HCT116 (cell line): ENCODE results near the gene PRR16. TPM values are rescaled to one million over a fixed set of nuclear protein-coding genes. Genes with fewer than 3 reads are reported as not detected.

Experiments used
- ATAC-seq: fragments of 200-7000 bp; cut with Tn5 transposase; 2 replicates; pipeline ENCODE4 v1.9.1; 2020; ENCODE audit warnings: mild to moderate bottlenecking, moderate library complexity
- BruUV-seq: library from RNA; stranded (reverse); fragments of 400-500 nt; replicated peaks from 2 replicates; lab custom pipeline; 2021; lab: Mats Ljungman, UMichigan
- CTCF ChIA-PET: fragments of 300-600 bp; sonication (Branson Sonifier 250); formaldehyde crosslinking; loops from one replicate; lab custom pipeline; 2021; ENCODE audit warnings: antibody characterized with exemption; lab: Charles Lee
- POLR2A ChIA-PET: fragments of 300-600, 350-600 bp; sonication (Branson Sonifier 250); formaldehyde crosslinking; loops from one replicate; lab custom pipeline; 2021; ENCODE audit warnings: antibody characterized with exemption; lab: Charles Lee
- RAD21 ChIA-PET, 2 experiments: fragments of 300-600 bp; sonication (Branson Sonifier 250); formaldehyde crosslinking; loops; one replicate each; lab custom pipeline; 2023; ENCODE audit warnings: low total read pairs in 2 of 2; ENCODE audit not compliant: uncharacterized antibody in 2 of 2, unreplicated experiment in 2 of 2, low non-redundant PET in 1 of 2; lab: Charles Lee
- DNase-seq: peaks from one replicate; pipeline ENCODE4 v3.0.0-alpha.2; 2010; ENCODE audit warnings: low read depth, low spot score
- H2AFZ ChIP-seq: fragments of 200-600 bp; shearing (Covaris generic), sonication (generic); 2 replicates; pipeline ENCODE4 v1.6.1; 2017; ENCODE audit warnings: low read depth, mixed run types, mixed read lengths, antibody characterized with exemption, low read length; ENCODE audit not compliant: poor library complexity, severe bottlenecking
- H3K27ac ChIP-seq: 2 replicates; pipeline ENCODE4 v1.5.1; 2012; ENCODE audit warnings: low read depth, low read length
- H3K27me3 ChIP-seq: fragments of 200-600 bp; sonication (generic); 2 replicates; pipeline ENCODE4 v1.6.1; 2016; ENCODE audit warnings: mixed run types, low read length, mixed read lengths; ENCODE audit not compliant: insufficient read depth
- H3K36me3 ChIP-seq, 2 experiments: fragments of 200-500 bp in 1 of 2; fragments of 200-600 bp in 1 of 2; sonication (Bioruptor generic) in 1 of 2; sonication (generic) in 1 of 2; 2 replicates each; pipeline versions ENCODE4 v1.5.1 to v1.6.1; 2014 to 2016; ENCODE audit warnings: low read length in 2 of 2, inconsistent platforms in 1 of 2, mixed read lengths in 1 of 2, mixed run types in 1 of 2; ENCODE audit not compliant: insufficient read depth in 2 of 2, control insufficient read depth in 1 of 2
- H3K4me1 ChIP-seq, 2 experiments: fragments of 200-600 bp in 1 of 2; sonication (generic) in 1 of 2; 2 replicates each; pipeline versions ENCODE4 v1.5.1 to v1.6.1; 2012 to 2017; ENCODE audit warnings: low read length in 2 of 2, inconsistent platforms in 1 of 2, mild to moderate bottlenecking in 1 of 2, mixed read lengths in 1 of 2, mixed run types in 1 of 2, moderate library complexity in 1 of 2; ENCODE audit not compliant: insufficient read depth in 2 of 2, control insufficient read depth in 1 of 2
- H3K4me2 ChIP-seq: fragments of 200-600 bp; sonication (generic); 2 replicates; pipeline ENCODE4 v1.6.1; 2017; ENCODE audit warnings: mixed run types, low read length, mixed read lengths
- H3K4me3 ChIP-seq, 2 experiments: fragments of 200-600 bp in 1 of 2; sonication (generic) in 1 of 2; replicated peaks in 1 of 2; 2 replicates each; pipeline ENCODE4 v1.5.1; 2011 to 2016; ENCODE audit warnings: low read length in 2 of 2, control low read depth in 1 of 2, low read depth in 1 of 2, mild to moderate bottlenecking in 1 of 2, mixed read lengths in 1 of 2, mixed run types in 1 of 2
- H3K79me2 ChIP-seq: fragments of 200-600 bp; sonication (generic); 2 replicates; pipeline ENCODE4 v1.6.1; 2017; ENCODE audit warnings: mild to moderate bottlenecking, mixed run types, low read length, moderate library complexity, mixed read lengths; ENCODE audit not compliant: insufficient read depth
- H3K9ac ChIP-seq: fragments of 200-600 bp; sonication (generic); 2 replicates; pipeline ENCODE4 v1.6.1; 2016; ENCODE audit warnings: low read length, mixed read lengths
- H3K9me2 ChIP-seq: fragments of 200-600 bp; sonication (generic), shearing (Covaris generic); 2 replicates; pipeline ENCODE4 v1.6.1; 2017; ENCODE audit warnings: mixed run types, mild to moderate bottlenecking, moderate library complexity; ENCODE audit not compliant: insufficient read depth
- H3K9me3 ChIP-seq, 2 experiments: fragments of 200-500 bp in 1 of 2; fragments of 200-600 bp in 1 of 2; sonication (Bioruptor generic) in 1 of 2; sonication (generic) in 1 of 2; 2 replicates each; pipeline ENCODE4 v1.6.1; 2014 to 2017; ENCODE audit warnings: low read length in 2 of 2, mixed read lengths in 2 of 2, inconsistent platforms in 1 of 2, low read depth in 1 of 2, mild to moderate bottlenecking in 1 of 2, mixed run types in 1 of 2, moderate library complexity in 1 of 2; ENCODE audit not compliant: control insufficient read depth in 1 of 2, insufficient read depth in 1 of 2
- H4K20me1 ChIP-seq: fragments of 200-600 bp; sonication (generic), shearing (Covaris generic); 2 replicates; pipeline ENCODE4 v1.6.1; 2017; ENCODE audit warnings: mixed run types, mild to moderate bottlenecking, moderate library complexity; ENCODE audit not compliant: insufficient read depth
- CBX3 ChIP-seq: IDR thresholded peaks from 2 replicates; pipeline ENCODE4 v1.6.1; 2012; ENCODE audit warnings: low read depth
- ELF1 ChIP-seq: IDR thresholded peaks from 2 replicates; pipeline ENCODE4 v1.6.1; 2012; ENCODE audit warnings: low read depth, borderline replicate concordance
- EZH2 ChIP-seq: fragments of 200-600 bp; sonication (generic); IDR thresholded peaks from 2 replicates; pipeline ENCODE4 v1.6.1; 2017; ENCODE audit warnings: antibody characterized with exemption, mixed run types
- JUND ChIP-seq: IDR thresholded peaks from 2 replicates; pipeline ENCODE4 v1.6.1; 2012
- MAX ChIP-seq: IDR thresholded peaks from 2 replicates; pipeline ENCODE4 v1.6.1; 2012
- POLR2A ChIP-seq: IDR thresholded peaks from 2 replicates; pipeline ENCODE4 v1.7.0; 2011; ENCODE audit warnings: borderline replicate concordance; ENCODE audit not compliant: insufficient read depth, insufficient read length; ENCODE audit errors: extremely low read depth
- POLR2AphosphoS5 ChIP-seq: IDR thresholded peaks from 2 replicates; pipeline ENCODE4 v1.6.1; 2011; ENCODE audit warnings: mild to moderate bottlenecking, low read depth, low read length, moderate library complexity
- RAD21 ChIP-seq: IDR thresholded peaks from 2 replicates; pipeline ENCODE4 v1.6.1; 2012; ENCODE audit warnings: low read depth, mild to moderate bottlenecking
- SIN3A ChIP-seq: IDR thresholded peaks from 2 replicates; pipeline ENCODE4 v1.6.1; 2012; ENCODE audit warnings: low read depth
- SP1 ChIP-seq: IDR thresholded peaks from 2 replicates; pipeline ENCODE4 v1.6.1; 2012; ENCODE audit warnings: low read depth
- TCF7L2 ChIP-seq: IDR thresholded peaks from 2 replicates; pipeline ENCODE4 v1.7.0; 2011; ENCODE audit warnings: borderline replicate concordance, inconsistent platforms; ENCODE audit not compliant: insufficient read depth, insufficient read length; ENCODE audit errors: extremely low read depth
- ZBTB33 ChIP-seq: IDR thresholded peaks from 2 replicates; pipeline ENCODE4 v1.6.1; 2011; ENCODE audit warnings: mild to moderate bottlenecking, low read length, moderate library complexity; ENCODE audit not compliant: insufficient replicate concordance; ENCODE audit errors: extremely low read depth
- ZNF274 ChIP-seq: fragments of 200-500 bp; sonication (Bioruptor generic); IDR thresholded peaks from 2 replicates; pipeline ENCODE4 v1.6.1; 2014; ENCODE audit warnings: mild to moderate bottlenecking, low read depth, low read length, inconsistent platforms
- intact Hi-C: fragments of 100-400 bp; cut with micrococcal nuclease; formaldehyde crosslinking; loops from 2 replicates; pipeline ENCODE4 v1.10.0; 2022
- total RNA-seq: library from RNA; stranded (reverse); gene quantifications from one replicate; pipeline ENCODE4 v1.2.1, GENCODE V29; 2021; ENCODE audit not compliant: unreplicated experiment
- TF ChIP-seq, protein P1 (sequence below): IDR thresholded peaks from 2 replicates; pipeline ENCODE4 v1.6.1; 2012; ENCODE audit warnings: low read depth
- TF ChIP-seq, protein P2 (sequence below), 3 experiments: fragments of 200-600 bp in 1 of 3; sonication (generic) in 1 of 3; IDR thresholded peaks in 2 of 3; conservative IDR thresholded peaks in 1 of 3; 2 replicates each; pipeline ENCODE4 v1.5.1; 2012 to 2017; ENCODE audit warnings: low read depth in 2 of 3, low read length in 2 of 3, antibody characterized with exemption in 1 of 3, borderline replicate concordance in 1 of 3, control low read depth in 1 of 3, mild to moderate bottlenecking in 1 of 3, mixed read lengths in 1 of 3, mixed run types in 1 of 3, moderate library complexity in 1 of 3; ENCODE audit not compliant: insufficient read depth in 1 of 3

Gene PRR16
- total RNA-seq, 1 experiment from 2014 or later = 0.42 TPM

- DNase-seq = no peak
- H3K36me3 ChIP-seq = no peaks in the 10 kb centered on the region
- ChIA-PET RAD21 (interaction anchor here in 1 of 2 experiments (0.7 kb wide), 1 partner anchor 8 kb away, joined by 3 read pairs; no protein-coding TSS in a partner anchor), POLR2A (no interaction called here), CTCF (no interaction called here)
- H2AFZ ChIP-seq = no peak overlapping the region
- no peak overlapping the region for H3K9ac ChIP-seq
- H3K4me3 ChIP-seq = no peak overlapping the region
- intact Hi-C loops = no loop called here
- no peaks in the 10 kb centered on the region for H3K9me2 ChIP-seq
- ATAC-seq = no peak
- BruUV-seq = no TSS peak
- no peaks in the 10 kb centered on the region for H3K27me3 ChIP-seq
- H4K20me1 ChIP-seq = no peaks in the 10 kb centered on the region
- H3K79me2 ChIP-seq = no peaks in the 10 kb centered on the region
- no peak overlapping the region for H3K27ac ChIP-seq
- H3K9me3 ChIP-seq = no peaks in the 10 kb centered on the region
- no peaks in the 10 kb centered on the region for H3K4me1 ChIP-seq
- H3K4me2 ChIP-seq = no peak overlapping the region
- TF ChIP-seq POLR2A (no peak), ZNF274 (no peak), JUND (no peak), ZBTB33 (no peak), ELF1 (no peak), RAD21 (no peak), SP1 (no peak), TCF7L2 (no peak), MAX (no peak), POLR2AphosphoS5 (no peak), CBX3 (no peak), EZH2 (no peak), SIN3A (no peak)
- TF ChIP-seq, protein P1, sequence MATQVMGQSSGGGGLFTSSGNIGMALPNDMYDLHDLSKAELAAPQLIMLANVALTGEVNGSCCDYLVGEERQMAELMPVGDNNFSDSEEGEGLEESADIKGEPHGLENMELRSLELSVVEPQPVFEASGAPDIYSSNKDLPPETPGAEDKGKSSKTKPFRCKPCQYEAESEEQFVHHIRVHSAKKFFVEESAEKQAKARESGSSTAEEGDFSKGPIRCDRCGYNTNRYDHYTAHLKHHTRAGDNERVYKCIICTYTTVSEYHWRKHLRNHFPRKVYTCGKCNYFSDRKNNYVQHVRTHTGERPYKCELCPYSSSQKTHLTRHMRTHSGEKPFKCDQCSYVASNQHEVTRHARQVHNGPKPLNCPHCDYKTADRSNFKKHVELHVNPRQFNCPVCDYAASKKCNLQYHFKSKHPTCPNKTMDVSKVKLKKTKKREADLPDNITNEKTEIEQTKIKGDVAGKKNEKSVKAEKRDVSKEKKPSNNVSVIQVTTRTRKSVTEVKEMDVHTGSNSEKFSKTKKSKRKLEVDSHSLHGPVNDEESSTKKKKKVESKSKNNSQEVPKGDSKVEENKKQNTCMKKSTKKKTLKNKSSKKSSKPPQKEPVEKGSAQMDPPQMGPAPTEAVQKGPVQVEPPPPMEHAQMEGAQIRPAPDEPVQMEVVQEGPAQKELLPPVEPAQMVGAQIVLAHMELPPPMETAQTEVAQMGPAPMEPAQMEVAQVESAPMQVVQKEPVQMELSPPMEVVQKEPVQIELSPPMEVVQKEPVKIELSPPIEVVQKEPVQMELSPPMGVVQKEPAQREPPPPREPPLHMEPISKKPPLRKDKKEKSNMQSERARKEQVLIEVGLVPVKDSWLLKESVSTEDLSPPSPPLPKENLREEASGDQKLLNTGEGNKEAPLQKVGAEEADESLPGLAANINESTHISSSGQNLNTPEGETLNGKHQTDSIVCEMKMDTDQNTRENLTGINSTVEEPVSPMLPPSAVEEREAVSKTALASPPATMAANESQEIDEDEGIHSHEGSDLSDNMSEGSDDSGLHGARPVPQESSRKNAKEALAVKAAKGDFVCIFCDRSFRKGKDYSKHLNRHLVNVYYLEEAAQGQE = no peak
- TF ChIP-seq, protein P2, sequence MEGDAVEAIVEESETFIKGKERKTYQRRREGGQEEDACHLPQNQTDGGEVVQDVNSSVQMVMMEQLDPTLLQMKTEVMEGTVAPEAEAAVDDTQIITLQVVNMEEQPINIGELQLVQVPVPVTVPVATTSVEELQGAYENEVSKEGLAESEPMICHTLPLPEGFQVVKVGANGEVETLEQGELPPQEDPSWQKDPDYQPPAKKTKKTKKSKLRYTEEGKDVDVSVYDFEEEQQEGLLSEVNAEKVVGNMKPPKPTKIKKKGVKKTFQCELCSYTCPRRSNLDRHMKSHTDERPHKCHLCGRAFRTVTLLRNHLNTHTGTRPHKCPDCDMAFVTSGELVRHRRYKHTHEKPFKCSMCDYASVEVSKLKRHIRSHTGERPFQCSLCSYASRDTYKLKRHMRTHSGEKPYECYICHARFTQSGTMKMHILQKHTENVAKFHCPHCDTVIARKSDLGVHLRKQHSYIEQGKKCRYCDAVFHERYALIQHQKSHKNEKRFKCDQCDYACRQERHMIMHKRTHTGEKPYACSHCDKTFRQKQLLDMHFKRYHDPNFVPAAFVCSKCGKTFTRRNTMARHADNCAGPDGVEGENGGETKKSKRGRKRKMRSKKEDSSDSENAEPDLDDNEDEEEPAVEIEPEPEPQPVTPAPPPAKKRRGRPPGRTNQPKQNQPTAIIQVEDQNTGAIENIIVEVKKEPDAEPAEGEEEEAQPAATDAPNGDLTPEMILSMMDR (IDR thresholded peaks at IDR 0.05 in 2 of 3, conservative IDR thresholded peaks at IDR 0.05 in 1 of 3; ENCODE audit: borderline replicate concordance in 1 of 3, insufficient read depth in 1 of 3, low read depth in 2 of 3, low read length in 2 of 3) = no peak
- TF ChIP-seq, all 23 proteins: peak for 0
Measured at GRCh38 chr5:120734033-120734432, 269.9 kb downstream of the PRR16 start.
